HepG2 (cell line): Measurements from ENCODE around the gene POU2F2. TPM values are rescaled to one million over a fixed set of nuclear protein-coding genes. Genes with fewer than 3 reads are reported as not detected.

ENCODE experiments used
- AGO2 ChIP-seq: fragments of 200-400 bp; formaldehyde crosslinking; optimal IDR thresholded peaks from 2 replicates; pipeline ENCODE3; 2017; ENCODE audit warnings: mild to moderate bottlenecking, low read depth, low read length, moderate library complexity
- BCL6 ChIP-seq: IDR thresholded peaks from 2 replicates; pipeline ENCODE4 v1.6.1; 2016; ENCODE audit warnings: missing genetic modification reagents, missing compliant biosample characterization
- EHMT2 ChIP-seq: fragments of 200-600 bp; sonication (generic); IDR thresholded peaks from 2 replicates; pipeline ENCODE4 v1.7.0; 2017; ENCODE audit warnings: antibody characterized with exemption, low read depth, low read length, borderline replicate concordance
- ERF ChIP-seq: IDR thresholded peaks from 2 replicates; pipeline ENCODE4 v1.6.1; 2018; ENCODE audit warnings: missing biosample characterization, missing genetic modification reagents
- FLYWCH1 ChIP-seq: sonication (generic); formaldehyde crosslinking; IDR thresholded peaks from 2 replicates; pipeline ENCODE4 v1.8.1; 2023; ENCODE audit warnings: mild to moderate bottlenecking, missing genetic modification reagents
- MED8 ChIP-seq: sonication (generic); formaldehyde crosslinking; IDR thresholded peaks from 2 replicates; pipeline ENCODE4 v1.8.1; 2023; ENCODE audit warnings: mild to moderate bottlenecking, missing genetic modification reagents; ENCODE audit not compliant: insufficient replicate concordance
- MIER2 ChIP-seq: IDR thresholded peaks from 2 replicates; pipeline ENCODE4 v1.6.1; 2016; ENCODE audit warnings: missing biosample characterization, missing genetic modification reagents
- MTF2 ChIP-seq: sonication (generic); formaldehyde crosslinking; IDR thresholded peaks from 2 replicates; pipeline ENCODE4 v1.5.0; 2020; ENCODE audit warnings: missing genetic modification reagents, borderline replicate concordance
- MXD3 ChIP-seq: IDR thresholded peaks from 2 replicates; pipeline ENCODE4 v1.6.1; 2016; ENCODE audit warnings: mild to moderate bottlenecking, missing biosample characterization, missing genetic modification reagents
- NFKB2 ChIP-seq: sonication (generic); formaldehyde crosslinking; IDR thresholded peaks from 2 replicates; pipeline ENCODE4 v1.4.0; 2020; ENCODE audit warnings: missing genetic modification reagents, borderline replicate concordance
- NKX3-1 ChIP-seq: sonication (generic); formaldehyde crosslinking; IDR thresholded peaks from 2 replicates; pipeline ENCODE4 v1.5.0; 2020; ENCODE audit warnings: missing genetic modification reagents
- NONO ChIP-seq, 2 experiments: fragments of 450-650 bp in 1 of 2; sonication (generic) in 1 of 2; formaldehyde crosslinking in 1 of 2; IDR thresholded peaks in 1 of 2; conservative IDR thresholded peaks in 1 of 2; 2 replicates each; pipeline versions ENCODE4 v1.6.1 to v1.8.0; 2017 to 2022; ENCODE audit warnings: mild to moderate bottlenecking in 1 of 2, missing genetic modification reagents in 1 of 2, moderate library complexity in 1 of 2
- RARA ChIP-seq: IDR thresholded peaks from 2 replicates; pipeline ENCODE4 v1.6.1; 2016; ENCODE audit warnings: missing genetic modification reagents, missing compliant biosample characterization
- SAP130 ChIP-seq: IDR thresholded peaks from 2 replicates; pipeline ENCODE4 v1.6.1; 2016; ENCODE audit warnings: low read depth
- SRY ChIP-seq: sonication (generic); formaldehyde crosslinking; IDR thresholded peaks from 2 replicates; pipeline ENCODE4 v1.8.0; 2022; ENCODE audit warnings: mild to moderate bottlenecking, missing genetic modification reagents
- TEAD3 ChIP-seq: optimal IDR thresholded peaks from 2 replicates; pipeline ENCODE3; 2016; ENCODE audit warnings: borderline replicate concordance
- TGIF2 ChIP-seq: IDR thresholded peaks from 2 replicates; pipeline ENCODE4 v1.6.1; 2016; ENCODE audit warnings: control low read depth, missing compliant biosample characterization
- U2AF2 ChIP-seq: fragments of 200-400 bp; formaldehyde crosslinking; IDR thresholded peaks from 2 replicates; pipeline ENCODE4 v1.6.1; 2017; ENCODE audit warnings: low read depth, mild to moderate bottlenecking, low read length
- ZMYM4 ChIP-seq: sonication (generic); formaldehyde crosslinking; IDR thresholded peaks from 2 replicates; pipeline ENCODE4 v1.8.1; 2023; ENCODE audit warnings: mild to moderate bottlenecking, missing genetic modification reagents
- ZNF232 ChIP-seq: sonication (generic); formaldehyde crosslinking; IDR thresholded peaks from 2 replicates; pipeline ENCODE4 v1.4.0; 2020; ENCODE audit warnings: missing genetic modification reagents, borderline replicate concordance
- ZNF263 ChIP-seq: sonication (generic); formaldehyde crosslinking; IDR thresholded peaks from 2 replicates; pipeline ENCODE4 v1.4.0; 2020; ENCODE audit warnings: missing genetic modification reagents
- ZNF816 ChIP-seq: sonication (generic); formaldehyde crosslinking; IDR thresholded peaks from 2 replicates; pipeline ENCODE4 v1.8.0; 2022; ENCODE audit warnings: missing genetic modification reagents, mild to moderate bottlenecking, borderline replicate concordance
- ZSCAN9 ChIP-seq: IDR thresholded peaks from 2 replicates; pipeline ENCODE4 v1.6.1; 2016; ENCODE audit warnings: borderline replicate concordance
- polyA plus RNA-seq, 8 experiments: library from polyadenylated mRNA; depleted of rRNA in 3 of 8; stranded (reverse) in 7 of 8; unstranded in 1 of 8; fragments of >200 nt; fragmentation: Illumina TruSeq in 4 of 8; extraction: Trizol in 4 of 8; gene quantifications; 2 replicates each; pipeline versions ENCODE4 v1.2.1 to v1.2.3, GENCODE V29; 2011 to 2016; ENCODE audit warnings: low read depth in 4 of 8, missing spikeins in 1 of 8, mixed read lengths in 1 of 8; ENCODE audit not compliant: insufficient read depth in 1 of 8
- total RNA-seq, 5 experiments: library from RNA; depleted of rRNA; stranded (reverse); fragments of >200 nt; fragmentation: Illumina TruSeq; extraction: Trizol; gene quantifications; 2 replicates each; pipeline ENCODE4 v1.2.3, GENCODE V29; 2016; ENCODE audit warnings: low read depth in 1 of 5
- TF ChIP-seq, protein P1 (sequence below), 2 experiments: IDR thresholded peaks; 2 replicates each; pipeline ENCODE4 v1.6.1; 2011 to 2012; ENCODE audit warnings: low read length in 2 of 2, borderline replicate concordance in 1 of 2, low read depth in 1 of 2, mild to moderate bottlenecking in 1 of 2, moderate library complexity in 1 of 2
- TF ChIP-seq, protein P2 (sequence below): sonication (generic); formaldehyde crosslinking; IDR thresholded peaks from 2 replicates; pipeline ENCODE4 v1.4.0; 2020; ENCODE audit warnings: missing genetic modification reagents

POU2F2 gene
- total and polyA plus RNA-seq, 2 of the 13 experiments (the other 11 are each of a cell fraction or from before 2014, with no cell fraction given), result 0.09 to 0.17 TPM

GRCh38 chr19:42143341-42144234 lies 11.3 kb upstream of the POU2F2 start (continued):
- no peak for TF ChIP-seq FLYWCH1 (CRISPR knock-in tag)
- TF ChIP-seq TGIF2 (CRISPR knock-in tag), result peak; percentile 69; the same call in 1 of the 2 replicates
- TF ChIP-seq MTF2, result 0 out of 2 replicates have a peak, but pooled peaks have one; percentile 27
- TF ChIP-seq NFKB2 (CRISPR knock-in tag), result peak; percentile 44; the same call in 1 of the 2 replicates
- 0 out of 2 replicates have a peak, but pooled peaks have one; percentile 30 for TF ChIP-seq ZNF232
- TF ChIP-seq ZSCAN9, result 0 out of 2 replicates have a peak, but pooled peaks have one; percentile 44
- TF ChIP-seq MXD3 (CRISPR knock-in tag), result peak; percentile 29; the same call in 1 of the 2 replicates
- TF ChIP-seq NONO (IDR thresholded peaks at IDR 0.05), result no peak
- TF ChIP-seq NONO (CRISPR knock-in tag; conservative IDR thresholded peaks at IDR 0.05), result no peak
- TF ChIP-seq ZNF816, result no peak
- 0 out of 2 replicates have a peak, but pooled peaks have one; percentile 32 for TF ChIP-seq ERF (CRISPR knock-in tag)
- no peak for TF ChIP-seq U2AF2
- TF ChIP-seq RARA, result peak; percentile 29; the same call in 1 of the 2 replicates
- 0 out of 2 replicates have a peak, but pooled peaks have one; percentile 14 for TF ChIP-seq ZMYM4
- TF ChIP-seq TEAD3, result peak; percentile 26
- TF ChIP-seq ZNF263 (CRISPR knock-in tag), result 0 out of 2 replicates have a peak, but pooled peaks have one; percentile 45
- peak; percentile 80 for TF ChIP-seq EHMT2
- peak; percentile 97 for TF ChIP-seq MIER2 (CRISPR knock-in tag)
- peak; percentile 20; the same call in 1 of the 2 replicates for TF ChIP-seq SAP130 (CRISPR knock-in tag)
- TF ChIP-seq NKX3-1 (CRISPR knock-in tag), result 0 out of 2 replicates have a peak, but pooled peaks have one; percentile 55
- TF ChIP-seq, protein P1, sequence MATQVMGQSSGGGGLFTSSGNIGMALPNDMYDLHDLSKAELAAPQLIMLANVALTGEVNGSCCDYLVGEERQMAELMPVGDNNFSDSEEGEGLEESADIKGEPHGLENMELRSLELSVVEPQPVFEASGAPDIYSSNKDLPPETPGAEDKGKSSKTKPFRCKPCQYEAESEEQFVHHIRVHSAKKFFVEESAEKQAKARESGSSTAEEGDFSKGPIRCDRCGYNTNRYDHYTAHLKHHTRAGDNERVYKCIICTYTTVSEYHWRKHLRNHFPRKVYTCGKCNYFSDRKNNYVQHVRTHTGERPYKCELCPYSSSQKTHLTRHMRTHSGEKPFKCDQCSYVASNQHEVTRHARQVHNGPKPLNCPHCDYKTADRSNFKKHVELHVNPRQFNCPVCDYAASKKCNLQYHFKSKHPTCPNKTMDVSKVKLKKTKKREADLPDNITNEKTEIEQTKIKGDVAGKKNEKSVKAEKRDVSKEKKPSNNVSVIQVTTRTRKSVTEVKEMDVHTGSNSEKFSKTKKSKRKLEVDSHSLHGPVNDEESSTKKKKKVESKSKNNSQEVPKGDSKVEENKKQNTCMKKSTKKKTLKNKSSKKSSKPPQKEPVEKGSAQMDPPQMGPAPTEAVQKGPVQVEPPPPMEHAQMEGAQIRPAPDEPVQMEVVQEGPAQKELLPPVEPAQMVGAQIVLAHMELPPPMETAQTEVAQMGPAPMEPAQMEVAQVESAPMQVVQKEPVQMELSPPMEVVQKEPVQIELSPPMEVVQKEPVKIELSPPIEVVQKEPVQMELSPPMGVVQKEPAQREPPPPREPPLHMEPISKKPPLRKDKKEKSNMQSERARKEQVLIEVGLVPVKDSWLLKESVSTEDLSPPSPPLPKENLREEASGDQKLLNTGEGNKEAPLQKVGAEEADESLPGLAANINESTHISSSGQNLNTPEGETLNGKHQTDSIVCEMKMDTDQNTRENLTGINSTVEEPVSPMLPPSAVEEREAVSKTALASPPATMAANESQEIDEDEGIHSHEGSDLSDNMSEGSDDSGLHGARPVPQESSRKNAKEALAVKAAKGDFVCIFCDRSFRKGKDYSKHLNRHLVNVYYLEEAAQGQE (IDR thresholded peaks at IDR 0.05; ENCODE audit: borderline replicate concordance in 1 of 2, low read depth in 1 of 2, low read length in 2 of 2), result peak; percentile 94 to 97
- no peak for TF ChIP-seq AGO2
- TF ChIP-seq SRY (CRISPR knock-in tag), result 0 out of 2 replicates have a peak, but pooled peaks have one; percentile 51
- TF ChIP-seq BCL6 (CRISPR knock-in tag), result no peak
- no peak for TF ChIP-seq MED8 (CRISPR knock-in tag)
- TF ChIP-seq, protein P2, sequence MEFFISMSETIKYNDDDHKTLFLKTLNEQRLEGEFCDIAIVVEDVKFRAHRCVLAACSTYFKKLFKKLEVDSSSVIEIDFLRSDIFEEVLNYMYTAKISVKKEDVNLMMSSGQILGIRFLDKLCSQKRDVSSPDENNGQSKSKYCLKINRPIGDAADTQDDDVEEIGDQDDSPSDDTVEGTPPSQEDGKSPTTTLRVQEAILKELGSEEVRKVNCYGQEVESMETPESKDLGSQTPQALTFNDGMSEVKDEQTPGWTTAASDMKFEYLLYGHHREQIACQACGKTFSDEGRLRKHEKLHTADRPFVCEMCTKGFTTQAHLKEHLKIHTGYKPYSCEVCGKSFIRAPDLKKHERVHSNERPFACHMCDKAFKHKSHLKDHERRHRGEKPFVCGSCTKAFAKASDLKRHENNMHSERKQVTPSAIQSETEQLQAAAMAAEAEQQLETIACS (CRISPR knock-in tag), result no peak
